ENCODE data around the gene NNT.
"Not testable (repeated sequence)": the region's sequence is repeated elsewhere in the genome, so short reads cannot be mapped to it uniquely, and the experiment has no call there.

Gene NNT

GRCh38 chr5:43602461-43603343 is at the start of gene NNT:
Gene NNT, plus strand, starts transcription at chr5:43603180. Its CDS starts 6,016 bp downstream, at chr5:43609196.
- peak; percentile 68 for DNase-seq (ENCODE audit: low read depth)

- no peak for DNase-seq (ENCODE audit: low read depth)
Measured at GRCh38 chr5:43553381-43553780, 49.6 kb upstream of the NNT start.

GRCh38 chr5:43554497-43554896 is 48.5 kb upstream of the NNT start:
- DNase-seq (ENCODE audit: low read depth), result no peak

- peak; percentile 24 for DNase-seq (ENCODE audit: low read depth)
Measured at GRCh38 chr5:43555895-43556606, 46.9 kb upstream of the NNT start.

- not testable (repeated sequence) for DNase-seq (ENCODE audit: low read depth)
Measured at GRCh38 chr5:43556607-43556856, 46.4 kb upstream of the NNT start.

GRCh38 chr5:43556857-43557542 is 46.0 kb upstream of the NNT start, which contains the start of gene PAIP1:
Gene PAIP1, minus strand, starts transcription at chr5:43557077. Its CDS starts 231 bp downstream, at chr5:43556846.
- peak; percentile 72 for DNase-seq (ENCODE audit: low read depth)

GRCh38 chr5:43560128-43560527 is 42.9 kb upstream of the NNT start:
- DNase-seq (ENCODE audit: low read depth), result no peak

GRCh38 chr5:43561356-43561755 is 41.6 kb upstream of the NNT start:
- DNase-seq (ENCODE audit: low read depth), result no peak

GRCh38 chr5:43563321-43563720 is 39.7 kb upstream of the NNT start:
- no peak for DNase-seq (ENCODE audit: low read depth)

GRCh38 chr5:43564289-43564850 is 38.6 kb upstream of the NNT start:
- DNase-seq (ENCODE audit: low read depth), result no peak

GRCh38 chr5:43565043-43565442 is 37.9 kb upstream of the NNT start:
- no peak for DNase-seq (ENCODE audit: low read depth)

- DNase-seq (ENCODE audit: low read depth), result no peak
Measured at GRCh38 chr5:43567967-43568366, 35.0 kb upstream of the NNT start.

- DNase-seq (ENCODE audit: low read depth), result no peak
Measured at GRCh38 chr5:43569236-43569746, 33.7 kb upstream of the NNT start.

GRCh38 chr5:43570450-43571158 is 32.4 kb upstream of the NNT start:
- DNase-seq (ENCODE audit: low read depth), result no peak

- DNase-seq (ENCODE audit: low read depth), result no peak
Measured at GRCh38 chr5:43571237-43571636, 31.7 kb upstream of the NNT start.

GRCh38 chr5:43572357-43572756 is 30.6 kb upstream of the NNT start:
- DNase-seq (ENCODE audit: low read depth), result no peak

GRCh38 chr5:43573058-43573457 is 29.9 kb upstream of the NNT start:
- no peak for DNase-seq (ENCODE audit: low read depth)

GRCh38 chr5:43580402-43581210 is 22.4 kb upstream of the NNT start:
- not testable (repeated sequence) for DNase-seq (ENCODE audit: low read depth)

GRCh38 chr5:43581398-43581797 is 21.6 kb upstream of the NNT start:
- DNase-seq (ENCODE audit: low read depth), result no peak

GRCh38 chr5:43582082-43583005 is 20.6 kb upstream of the NNT start:
- DNase-seq (ENCODE audit: low read depth), result no peak
